ENCODE data around the gene TNFAIP8.

DNA sequence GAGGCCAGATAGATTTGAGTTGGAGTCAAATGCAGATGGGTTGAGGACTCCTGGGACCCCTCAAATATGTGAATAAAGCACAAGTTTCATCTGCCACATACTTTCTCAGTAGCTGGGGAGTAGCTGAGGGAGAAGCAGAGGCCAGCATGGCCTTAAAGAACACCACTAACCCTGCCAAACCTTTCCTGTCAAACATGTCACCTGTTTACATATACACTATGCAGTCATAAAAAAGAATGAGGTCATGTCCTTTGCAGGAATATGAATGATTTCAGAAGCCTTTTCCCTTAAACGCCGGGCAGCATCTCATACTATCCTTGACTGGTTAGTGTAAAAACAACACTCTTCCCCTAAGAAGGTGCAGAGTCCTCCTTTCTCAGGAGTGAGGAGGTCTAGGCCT, 71.2 kb downstream of the TNFAIP8 start:
- TF ChIP-seq, protein P1, sequence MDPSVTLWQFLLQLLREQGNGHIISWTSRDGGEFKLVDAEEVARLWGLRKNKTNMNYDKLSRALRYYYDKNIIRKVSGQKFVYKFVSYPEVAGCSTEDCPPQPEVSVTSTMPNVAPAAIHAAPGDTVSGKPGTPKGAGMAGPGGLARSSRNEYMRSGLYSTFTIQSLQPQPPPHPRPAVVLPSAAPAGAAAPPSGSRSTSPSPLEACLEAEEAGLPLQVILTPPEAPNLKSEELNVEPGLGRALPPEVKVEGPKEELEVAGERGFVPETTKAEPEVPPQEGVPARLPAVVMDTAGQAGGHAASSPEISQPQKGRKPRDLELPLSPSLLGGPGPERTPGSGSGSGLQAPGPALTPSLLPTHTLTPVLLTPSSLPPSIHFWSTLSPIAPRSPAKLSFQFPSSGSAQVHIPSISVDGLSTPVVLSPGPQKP (CRISPR knock-in tag; IDR thresholded peaks at IDR 0.05) = no peak
- TF ChIP-seq, protein P2, sequence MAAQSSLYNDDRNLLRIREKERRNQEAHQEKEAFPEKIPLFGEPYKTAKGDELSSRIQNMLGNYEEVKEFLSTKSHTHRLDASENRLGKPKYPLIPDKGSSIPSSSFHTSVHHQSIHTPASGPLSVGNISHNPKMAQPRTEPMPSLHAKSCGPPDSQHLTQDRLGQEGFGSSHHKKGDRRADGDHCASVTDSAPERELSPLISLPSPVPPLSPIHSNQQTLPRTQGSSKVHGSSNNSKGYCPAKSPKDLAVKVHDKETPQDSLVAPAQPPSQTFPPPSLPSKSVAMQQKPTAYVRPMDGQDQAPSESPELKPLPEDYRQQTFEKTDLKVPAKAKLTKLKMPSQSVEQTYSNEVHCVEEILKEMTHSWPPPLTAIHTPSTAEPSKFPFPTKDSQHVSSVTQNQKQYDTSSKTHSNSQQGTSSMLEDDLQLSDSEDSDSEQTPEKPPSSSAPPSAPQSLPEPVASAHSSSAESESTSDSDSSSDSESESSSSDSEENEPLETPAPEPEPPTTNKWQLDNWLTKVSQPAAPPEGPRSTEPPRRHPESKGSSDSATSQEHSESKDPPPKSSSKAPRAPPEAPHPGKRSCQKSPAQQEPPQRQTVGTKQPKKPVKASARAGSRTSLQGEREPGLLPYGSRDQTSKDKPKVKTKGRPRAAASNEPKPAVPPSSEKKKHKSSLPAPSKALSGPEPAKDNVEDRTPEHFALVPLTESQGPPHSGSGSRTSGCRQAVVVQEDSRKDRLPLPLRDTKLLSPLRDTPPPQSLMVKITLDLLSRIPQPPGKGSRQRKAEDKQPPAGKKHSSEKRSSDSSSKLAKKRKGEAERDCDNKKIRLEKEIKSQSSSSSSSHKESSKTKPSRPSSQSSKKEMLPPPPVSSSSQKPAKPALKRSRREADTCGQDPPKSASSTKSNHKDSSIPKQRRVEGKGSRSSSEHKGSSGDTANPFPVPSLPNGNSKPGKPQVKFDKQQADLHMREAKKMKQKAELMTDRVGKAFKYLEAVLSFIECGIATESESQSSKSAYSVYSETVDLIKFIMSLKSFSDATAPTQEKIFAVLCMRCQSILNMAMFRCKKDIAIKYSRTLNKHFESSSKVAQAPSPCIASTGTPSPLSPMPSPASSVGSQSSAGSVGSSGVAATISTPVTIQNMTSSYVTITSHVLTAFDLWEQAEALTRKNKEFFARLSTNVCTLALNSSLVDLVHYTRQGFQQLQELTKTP (IDR thresholded peaks at IDR 0.05; ENCODE audit: low read depth in 1 of 2, partially characterized antibody in 2 of 2) = no peak
- TF ChIP-seq ZBTB7A (IDR thresholded peaks at IDR 0.05; ENCODE audit: borderline replicate concordance, control insufficient read depth, low read depth, low read length) (no peak), YY1 (IDR thresholded peaks at IDR 0.05; ENCODE audit: borderline replicate concordance in 1 of 3, control insufficient read depth in 1 of 3, extremely low read depth in 1 of 3, insufficient read depth in 3 of 3, insufficient read length in 1 of 3, insufficient replicate concordance in 2 of 3, low read depth in 1 of 3, low read length in 2 of 3) (no peak), SMAD3 (CRISPR knock-in tag; conservative IDR thresholded peaks at IDR 0.05) (no peak), BHLHE40 (IDR thresholded peaks at IDR 0.05; ENCODE audit: low read length) (no peak), POLR2A (conservative IDR thresholded peaks at IDR 0.05) (no peak)
